ENCODE measurements around the gene OTUB2.

GRCh38 chr14:94059998-94060397, 33.9 kb downstream of the OTUB2 start:
- TF ChIP-seq NRF1 (IDR thresholded peaks at IDR 0.05; ENCODE audit: low read depth, low read length) (no peak), SP1 (IDR thresholded peaks at IDR 0.05; ENCODE audit: low read depth, low read length) (no peak), YY1 (IDR thresholded peaks at IDR 0.05; ENCODE audit: low read depth, low read length) (no peak), CTCF (IDR thresholded peaks at IDR 0.05; ENCODE audit: control extremely low read depth in 1 of 3, insufficient read depth in 1 of 3, low read depth in 1 of 3, low read length in 3 of 3) (no peak), POLR2A (IDR thresholded peaks at IDR 0.05; ENCODE audit: control extremely low read depth in 1 of 2, low read depth in 2 of 2, low read length in 2 of 2) (no peak), GABPA (IDR thresholded peaks at IDR 0.05; ENCODE audit: borderline replicate concordance, insufficient read depth, low read length) (no peak)

Measured in H1 (cell line).